GM23338 (cell line): ENCODE results near the gene PPP1R18. TPM values are rescaled to one million over a fixed set of nuclear protein-coding genes. Genes with fewer than 3 reads are reported as not detected.
A peak's percentile ranks its signal among the peaks of the same experiment; 100 is the strongest.

ENCODE experiments used
- ATAC-seq: fragments of 200-7000 bp; cut with Tn5 transposase; 3 replicates; pipeline ENCODE4 v1.9.1; 2020
- DNase-seq: peaks from one replicate; pipeline ENCODE4 v3.0.0-alpha.2; 2015; ENCODE audit warnings: low spot score
- H2AFZ ChIP-seq: fragments of 200-600 bp; sonication (generic); 2 replicates; pipeline ENCODE4 v1.8.0; 2016; ENCODE audit warnings: antibody characterized with exemption, mild to moderate bottlenecking, moderate library complexity
- H3F3A ChIP-seq: fragments of 200-600 bp; sonication (generic); replicated peaks from 2 replicates; pipeline ENCODE4 v1.8.0; 2017; ENCODE audit warnings: antibody characterized with exemption, mixed run types, low read depth
- H3K27ac ChIP-seq: fragments of 200-600 bp; sonication (generic); 2 replicates; pipeline ENCODE4 v1.6.1; 2016; ENCODE audit warnings: low read depth
- H3K27me3 ChIP-seq: fragments of 200-600 bp; sonication (generic); 2 replicates; pipeline ENCODE4 v1.8.0; 2016; ENCODE audit warnings: mild to moderate bottlenecking, mixed run types, moderate library complexity; ENCODE audit not compliant: insufficient read depth
- H3K36me3 ChIP-seq: fragments of 200-600 bp; sonication (generic); 2 replicates; pipeline ENCODE4 v1.8.0; 2016; ENCODE audit warnings: mild to moderate bottlenecking; ENCODE audit not compliant: insufficient read depth
- H3K4me1 ChIP-seq: fragments of 200-600 bp; sonication (generic); 2 replicates; pipeline ENCODE4 v1.8.0; 2016; ENCODE audit warnings: mild to moderate bottlenecking, moderate library complexity; ENCODE audit not compliant: insufficient read depth
- H3K4me2 ChIP-seq: fragments of 200-600 bp; sonication (generic); 2 replicates; pipeline ENCODE4 v1.7.1; 2017; ENCODE audit warnings: mixed run types
- H3K4me3 ChIP-seq: fragments of 200-600 bp; sonication (generic); 2 replicates; pipeline ENCODE4 v1.6.1; 2016; ENCODE audit warnings: mixed run types
- H3K79me2 ChIP-seq: fragments of 200-600 bp; sonication (generic); replicated peaks from 2 replicates; pipeline ENCODE4 v1.8.0; 2017; ENCODE audit warnings: mild to moderate bottlenecking; ENCODE audit not compliant: insufficient read depth
- H3K9me2 ChIP-seq: fragments of 200-600 bp; sonication (generic); 2 replicates; pipeline ENCODE4 v1.8.0; 2017; ENCODE audit not compliant: insufficient read depth
- H4K20me1 ChIP-seq: fragments of 200-600 bp; sonication (generic); replicated peaks from 2 replicates; pipeline ENCODE4 v1.8.0; 2017; ENCODE audit warnings: mild to moderate bottlenecking; ENCODE audit not compliant: insufficient read depth
- H3K27ac Mint-ChIP-seq: 2 replicates; pipeline ENCODE4 v1.8.0; 2020; ENCODE audit warnings: inconsistent platforms, mild to moderate bottlenecking, moderate library complexity, mixed read lengths
- H3K27me3 Mint-ChIP-seq: 3 replicates; pipeline ENCODE4 v1.8.0; 2022; ENCODE audit warnings: low read depth, mild to moderate bottlenecking, moderate library complexity, mixed read lengths, inconsistent platforms; ENCODE audit not compliant: insufficient read depth, poor library complexity
- H3K36me3 Mint-ChIP-seq: 3 replicates; pipeline ENCODE4 v1.8.0; 2021; ENCODE audit warnings: low read depth, mild to moderate bottlenecking, inconsistent platforms, moderate library complexity, mixed read lengths
- H3K4me1 Mint-ChIP-seq: 3 replicates; pipeline ENCODE4 v1.8.0; 2020; ENCODE audit warnings: mild to moderate bottlenecking, inconsistent platforms, mixed read lengths
- H3K4me3 Mint-ChIP-seq: 3 replicates; pipeline ENCODE4 v1.8.0; 2021; ENCODE audit warnings: moderate library complexity, mild to moderate bottlenecking, inconsistent platforms, mixed read lengths
- H3K9me3 Mint-ChIP-seq: 3 replicates; pipeline ENCODE4 v1.8.0; 2020; ENCODE audit warnings: moderate library complexity, mild to moderate bottlenecking, inconsistent platforms, mixed read lengths
- CREB1 ChIP-seq: fragments of 250-450 bp; sonication (Bioruptor Pico); IDR thresholded peaks from 2 replicates; pipeline ENCODE4 v1.5.0; 2020; ENCODE audit warnings: low read depth, mild to moderate bottlenecking, moderate library complexity
- EZH2 ChIP-seq: fragments of 200-600 bp; sonication (generic); IDR thresholded peaks from one replicate; pipeline ENCODE4 v1.8.0; 2017; ENCODE audit warnings: antibody characterized with exemption, mild to moderate bottlenecking, low read depth; ENCODE audit not compliant: unreplicated experiment
- JUNB ChIP-seq: IDR thresholded peaks from one replicate; pipeline ENCODE4 v1.6.1; 2016; ENCODE audit warnings: antibody characterized with exemption; ENCODE audit not compliant: unreplicated experiment
- NANOG ChIP-seq: IDR thresholded peaks from 2 replicates; pipeline ENCODE4 v1.6.1; 2016; ENCODE audit warnings: antibody characterized with exemption, borderline replicate concordance
- POLR2AphosphoS5 ChIP-seq: IDR thresholded peaks from 2 replicates; pipeline ENCODE4 v1.6.1; 2016; ENCODE audit warnings: antibody characterized with exemption, low read depth
- ZNF114 ChIP-seq: fragments of 250-450 bp; sonication (Bioruptor Pico); IDR thresholded peaks from 2 replicates; pipeline ENCODE4 v1.5.0; 2020; ENCODE audit warnings: mild to moderate bottlenecking, moderate library complexity
- ZNF331 ChIP-seq: fragments of 250-450 bp; sonication (Bioruptor Pico); IDR thresholded peaks from 2 replicates; pipeline ENCODE4 v1.5.0; 2020; ENCODE audit warnings: low read depth, mild to moderate bottlenecking, moderate library complexity
- polyA plus RNA-seq: library from polyadenylated mRNA; unstranded; fragments of >200 nt; fragmentation: Nextera tagmentation; extraction: Ambion mirVana; gene quantifications from 2 replicates; pipeline ENCODE4 v1.2.1, GENCODE V29; 2016
- total RNA-seq: library from RNA; depleted of rRNA; stranded (reverse); fragments of >200 nt; shearing (Covaris generic); gene quantifications from 2 replicates; pipeline ENCODE4 v1.2.3, GENCODE V29; 2014
- TF ChIP-seq, protein P1 (sequence below), 2 experiments: fragments of 200-600 bp in 1 of 2; sonication (generic) in 1 of 2; conservative IDR thresholded peaks; 2 replicates each; pipeline versions ENCODE4 v1.5.1 to v1.6.1; 2016 to 2017; ENCODE audit warnings: antibody characterized with exemption in 2 of 2, low read depth in 2 of 2, mild to moderate bottlenecking in 2 of 2, moderate library complexity in 1 of 2
- TF ChIP-seq, protein P2 (sequence below): IDR thresholded peaks from one replicate; pipeline ENCODE4 v1.6.1; 2018; ENCODE audit warnings: antibody characterized with exemption; ENCODE audit not compliant: unreplicated experiment

PPP1R18 gene
- total and polyA plus RNA-seq, 2 experiments from 2014 or later = 17.1 to 19.2 TPM

DNA sequence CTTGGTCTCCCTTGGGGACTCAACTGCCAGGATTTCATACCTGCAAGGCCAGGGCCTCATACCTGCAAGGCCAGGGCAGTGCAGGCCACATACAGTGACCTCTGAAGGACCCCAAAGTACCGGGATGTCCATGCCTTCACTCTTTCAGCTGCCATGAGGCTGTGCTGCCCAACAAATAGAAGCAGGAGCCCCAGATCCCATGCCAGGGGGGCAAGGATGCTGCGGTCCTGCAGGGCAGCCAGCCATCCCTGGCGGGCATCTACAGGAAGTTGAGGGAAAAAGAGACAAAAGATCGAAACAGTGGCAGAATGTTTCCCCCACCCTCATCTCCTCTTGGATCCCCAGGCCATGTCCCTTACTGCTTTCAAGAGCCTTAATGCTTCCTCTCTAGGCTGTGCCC is 3.5 kb upstream of the PPP1R18 start (continued):
- TF ChIP-seq, protein P1, sequence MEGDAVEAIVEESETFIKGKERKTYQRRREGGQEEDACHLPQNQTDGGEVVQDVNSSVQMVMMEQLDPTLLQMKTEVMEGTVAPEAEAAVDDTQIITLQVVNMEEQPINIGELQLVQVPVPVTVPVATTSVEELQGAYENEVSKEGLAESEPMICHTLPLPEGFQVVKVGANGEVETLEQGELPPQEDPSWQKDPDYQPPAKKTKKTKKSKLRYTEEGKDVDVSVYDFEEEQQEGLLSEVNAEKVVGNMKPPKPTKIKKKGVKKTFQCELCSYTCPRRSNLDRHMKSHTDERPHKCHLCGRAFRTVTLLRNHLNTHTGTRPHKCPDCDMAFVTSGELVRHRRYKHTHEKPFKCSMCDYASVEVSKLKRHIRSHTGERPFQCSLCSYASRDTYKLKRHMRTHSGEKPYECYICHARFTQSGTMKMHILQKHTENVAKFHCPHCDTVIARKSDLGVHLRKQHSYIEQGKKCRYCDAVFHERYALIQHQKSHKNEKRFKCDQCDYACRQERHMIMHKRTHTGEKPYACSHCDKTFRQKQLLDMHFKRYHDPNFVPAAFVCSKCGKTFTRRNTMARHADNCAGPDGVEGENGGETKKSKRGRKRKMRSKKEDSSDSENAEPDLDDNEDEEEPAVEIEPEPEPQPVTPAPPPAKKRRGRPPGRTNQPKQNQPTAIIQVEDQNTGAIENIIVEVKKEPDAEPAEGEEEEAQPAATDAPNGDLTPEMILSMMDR (conservative IDR thresholded peaks at IDR 0.05; ENCODE audit: low read depth in 2 of 2) = no peak
- TF ChIP-seq JUNB = no peak

DNA sequence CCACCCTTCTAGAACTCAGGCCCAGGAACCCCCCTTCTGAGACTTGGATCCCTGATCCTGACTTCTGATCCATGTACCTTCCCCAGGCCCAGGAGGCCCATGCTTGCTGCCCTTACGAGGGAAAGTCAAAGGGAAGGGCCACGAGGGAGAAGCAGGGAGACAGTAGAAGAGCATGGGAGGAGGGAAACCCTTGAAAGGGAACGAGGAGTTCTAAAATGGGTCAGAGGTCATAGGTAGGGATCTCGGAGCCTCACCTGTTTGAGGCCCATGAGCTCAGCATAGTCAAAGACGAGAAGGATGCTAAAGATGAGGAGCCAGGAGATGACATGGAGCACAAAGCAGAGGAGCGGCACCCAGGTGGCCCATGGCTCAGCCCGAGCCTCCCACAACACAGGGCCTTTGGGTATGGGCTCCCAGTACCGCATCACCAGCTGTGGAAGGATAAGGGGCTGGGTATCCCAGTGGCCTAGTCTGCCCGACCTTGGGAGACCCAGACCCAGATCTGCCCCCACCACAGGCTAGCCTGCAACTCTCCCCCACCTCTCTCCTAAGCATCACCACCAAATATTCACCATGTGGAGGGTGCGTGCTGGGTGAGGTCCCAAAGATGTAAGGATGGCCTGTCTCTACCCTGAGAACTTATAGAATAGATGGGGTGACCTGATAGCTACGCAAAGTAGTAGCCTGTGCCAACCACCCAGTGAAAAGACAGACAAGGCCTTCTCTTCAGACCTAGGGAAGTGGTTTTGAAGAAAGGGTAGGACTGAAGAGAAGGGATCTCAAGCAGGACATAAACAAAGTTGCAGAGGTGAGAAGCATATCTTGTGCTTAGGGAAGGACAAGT is 2.8 kb upstream of the PPP1R18 start:
- Histone ChIP-seq H3K4me3 (peak overlapping the region; percentile 94; the same call in 1 of the 2 replicates), H3K79me2 (peaks cover 8% of the 10 kb centered on the region; the same call in 1 of the 2 replicates)
- no peak for ATAC-seq
- TF ChIP-seq, protein P1 (conservative IDR thresholded peaks at IDR 0.05; ENCODE audit: low read depth in 2 of 2) = no peak
- TF ChIP-seq EZH2 (no peak), NANOG (no peak), JUNB (no peak), POLR2AphosphoS5 (no peak), CREB1 (CRISPR knock-in tag) (no peak), ZNF114 (no peak), ZNF331 (CRISPR knock-in tag) (no peak)
- TF ChIP-seq, protein P2, sequence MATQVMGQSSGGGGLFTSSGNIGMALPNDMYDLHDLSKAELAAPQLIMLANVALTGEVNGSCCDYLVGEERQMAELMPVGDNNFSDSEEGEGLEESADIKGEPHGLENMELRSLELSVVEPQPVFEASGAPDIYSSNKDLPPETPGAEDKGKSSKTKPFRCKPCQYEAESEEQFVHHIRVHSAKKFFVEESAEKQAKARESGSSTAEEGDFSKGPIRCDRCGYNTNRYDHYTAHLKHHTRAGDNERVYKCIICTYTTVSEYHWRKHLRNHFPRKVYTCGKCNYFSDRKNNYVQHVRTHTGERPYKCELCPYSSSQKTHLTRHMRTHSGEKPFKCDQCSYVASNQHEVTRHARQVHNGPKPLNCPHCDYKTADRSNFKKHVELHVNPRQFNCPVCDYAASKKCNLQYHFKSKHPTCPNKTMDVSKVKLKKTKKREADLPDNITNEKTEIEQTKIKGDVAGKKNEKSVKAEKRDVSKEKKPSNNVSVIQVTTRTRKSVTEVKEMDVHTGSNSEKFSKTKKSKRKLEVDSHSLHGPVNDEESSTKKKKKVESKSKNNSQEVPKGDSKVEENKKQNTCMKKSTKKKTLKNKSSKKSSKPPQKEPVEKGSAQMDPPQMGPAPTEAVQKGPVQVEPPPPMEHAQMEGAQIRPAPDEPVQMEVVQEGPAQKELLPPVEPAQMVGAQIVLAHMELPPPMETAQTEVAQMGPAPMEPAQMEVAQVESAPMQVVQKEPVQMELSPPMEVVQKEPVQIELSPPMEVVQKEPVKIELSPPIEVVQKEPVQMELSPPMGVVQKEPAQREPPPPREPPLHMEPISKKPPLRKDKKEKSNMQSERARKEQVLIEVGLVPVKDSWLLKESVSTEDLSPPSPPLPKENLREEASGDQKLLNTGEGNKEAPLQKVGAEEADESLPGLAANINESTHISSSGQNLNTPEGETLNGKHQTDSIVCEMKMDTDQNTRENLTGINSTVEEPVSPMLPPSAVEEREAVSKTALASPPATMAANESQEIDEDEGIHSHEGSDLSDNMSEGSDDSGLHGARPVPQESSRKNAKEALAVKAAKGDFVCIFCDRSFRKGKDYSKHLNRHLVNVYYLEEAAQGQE = no peak

More for the DNA sequence above, 2.8 kb upstream of the PPP1R18 start:
- H3K27ac ChIP-seq = no peak overlapping the region
- H3K4me1 ChIP-seq = peaks cover 31% of the 10 kb centered on the region
- peak overlapping the region; percentile 88 for H3K4me3 Mint-ChIP-seq
- H3K9me2 ChIP-seq = no peaks in the 10 kb centered on the region
- H3K9me3 Mint-ChIP-seq = no peaks in the 10 kb centered on the region; the same call in 2 of the 3 replicates
- 0 out of 2 replicates have a peak, but pooled peaks cover 5% of the 10 kb centered on the region for H3K27me3 ChIP-seq
- no peak overlapping the region for H2AFZ ChIP-seq
- H3F3A ChIP-seq = peaks cover 12% of the 10 kb centered on the region
- no peak for DNase-seq
- H3K4me2 ChIP-seq = peak overlapping the region; percentile 81
- H4K20me1 ChIP-seq = no peaks in the 10 kb centered on the region
- H3K36me3 Mint-ChIP-seq = peaks cover 18% of the 10 kb centered on the region
- H3K27ac Mint-ChIP-seq = no peak overlapping the region
- H3K27me3 Mint-ChIP-seq = peaks cover 35% of the 10 kb centered on the region
- peaks cover 52% of the 10 kb centered on the region for H3K4me1 Mint-ChIP-seq
- H3K36me3 ChIP-seq = no peaks in the 10 kb centered on the region
